HG03432 (cell line): ENCODE results near the gene RAX.

ENCODE experiments used
- ATAC-seq: cut with Tn5 transposase; IDR thresholded peaks from one replicate; pipeline ENCODE4 v1.9.1; 2021; ENCODE audit warnings: mild to moderate bottlenecking, moderate library complexity; ENCODE audit not compliant: unreplicated experiment

The RAX gene

GRCh38 chr18:59249199-59249774, 24.0 kb downstream of the RAX start:
- no peak for ATAC-seq

- ATAC-seq: no peak
Observed at GRCh38 chr18:59246796-59247195, 26.5 kb downstream of the RAX start.

GRCh38 chr18:59242906-59243305, 30.3 kb downstream of the RAX start:
- no peak for ATAC-seq

- ATAC-seq: no peak
Observed at GRCh38 chr18:59239642-59240041, 33.6 kb downstream of the RAX start.

- ATAC-seq: no peak
Observed at GRCh38 chr18:59238385-59238784, 34.9 kb downstream of the RAX start.

- no peak for ATAC-seq
Observed at GRCh38 chr18:59233017-59233410, 40.2 kb downstream of the RAX start.

- ATAC-seq: no peak
Observed at GRCh38 chr18:59232309-59233016, 40.8 kb downstream of the RAX start.

GRCh38 chr18:59231877-59232276, 41.4 kb downstream of the RAX start:
- no peak for ATAC-seq

GRCh38 chr18:59231114-59231513, 42.1 kb downstream of the RAX start:
- no peak for ATAC-seq

GRCh38 chr18:59229701-59230443, 43.4 kb downstream of the RAX start:
- ATAC-seq: no peak

- no peak for ATAC-seq
Observed at GRCh38 chr18:59229191-59229590, 44.1 kb downstream of the RAX start.

GRCh38 chr18:59228351-59228750, 44.9 kb downstream of the RAX start:
- ATAC-seq: no peak

GRCh38 chr18:59222341-59222740, 50.9 kb downstream of the RAX start:
- no peak for ATAC-seq

GRCh38 chr18:59220784-59221765, 52.2 kb downstream of the RAX start:
- no peak for ATAC-seq

GRCh38 chr18:59220164-59220783, 53.0 kb downstream of the RAX start:
- no peak for ATAC-seq

- no peak for ATAC-seq
Observed at GRCh38 chr18:59219672-59220163, 53.5 kb downstream of the RAX start, which contains the start of gene GRP. Gene GRP, plus strand, starts transcription at chr18:59220158. Its CDS starts 108 bp downstream, at chr18:59220266.

- ATAC-seq: no peak
Observed at GRCh38 chr18:59218018-59218417, 55.2 kb downstream of the RAX start.
